Ishikawa (cell line): ENCODE measurements around the gene PHC1.

Source experiments
- CEBPB ChIP-seq: IDR thresholded peaks from 2 replicates; pipeline ENCODE4 v1.6.1; 2012
- CREB1 ChIP-seq: IDR thresholded peaks from 2 replicates; pipeline ENCODE4 v1.6.1; 2012; ENCODE audit warnings: low read depth
- EP300 ChIP-seq: IDR thresholded peaks from 2 replicates; pipeline ENCODE4 v1.6.1; 2012; ENCODE audit warnings: borderline replicate concordance
- FOXM1 ChIP-seq: IDR thresholded peaks from 2 replicates; pipeline ENCODE4 v1.6.1; 2012; ENCODE audit warnings: low read depth, borderline replicate concordance
- NFIC ChIP-seq: IDR thresholded peaks from 2 replicates; pipeline ENCODE4 v1.6.1; 2012
- RAD21 ChIP-seq: IDR thresholded peaks from 2 replicates; pipeline ENCODE4 v1.6.1; 2012; ENCODE audit warnings: low read depth
- TAF1 ChIP-seq: IDR thresholded peaks from 2 replicates; pipeline ENCODE4 v1.6.1; 2012; ENCODE audit warnings: low read depth, mild to moderate bottlenecking
- TCF12 ChIP-seq: IDR thresholded peaks from 2 replicates; pipeline ENCODE4 v1.6.1; 2012; ENCODE audit warnings: low read depth
- TEAD4 ChIP-seq: IDR thresholded peaks from 2 replicates; pipeline ENCODE4 v1.6.1; 2012
- USF1 ChIP-seq: IDR thresholded peaks from 2 replicates; pipeline ENCODE4 v1.6.1; 2012
- YY1 ChIP-seq: IDR thresholded peaks from 2 replicates; pipeline ENCODE4 v1.6.1; 2012; ENCODE audit warnings: low read depth
- ZBTB7A ChIP-seq: IDR thresholded peaks from 2 replicates; pipeline ENCODE4 v1.6.1; 2012; ENCODE audit warnings: low read depth
- TF ChIP-seq, protein P1 (sequence below): IDR thresholded peaks from 2 replicates; pipeline ENCODE4 v1.6.1; 2012
- TF ChIP-seq, protein P2 (sequence below): IDR thresholded peaks from 2 replicates; pipeline ENCODE4 v1.6.1; 2012; ENCODE audit warnings: low read depth, mild to moderate bottlenecking

- TF ChIP-seq TAF1 (no peak), RAD21 (no peak), EP300 (no peak), YY1 (no peak), CEBPB (no peak), TEAD4 (no peak), USF1 (no peak), NFIC (no peak), FOXM1 (no peak), CREB1 (no peak), TCF12 (no peak), ZBTB7A (no peak)
- TF ChIP-seq, protein P1, sequence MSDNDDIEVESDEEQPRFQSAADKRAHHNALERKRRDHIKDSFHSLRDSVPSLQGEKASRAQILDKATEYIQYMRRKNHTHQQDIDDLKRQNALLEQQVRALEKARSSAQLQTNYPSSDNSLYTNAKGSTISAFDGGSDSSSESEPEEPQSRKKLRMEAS: no peak
- TF ChIP-seq, protein P2, sequence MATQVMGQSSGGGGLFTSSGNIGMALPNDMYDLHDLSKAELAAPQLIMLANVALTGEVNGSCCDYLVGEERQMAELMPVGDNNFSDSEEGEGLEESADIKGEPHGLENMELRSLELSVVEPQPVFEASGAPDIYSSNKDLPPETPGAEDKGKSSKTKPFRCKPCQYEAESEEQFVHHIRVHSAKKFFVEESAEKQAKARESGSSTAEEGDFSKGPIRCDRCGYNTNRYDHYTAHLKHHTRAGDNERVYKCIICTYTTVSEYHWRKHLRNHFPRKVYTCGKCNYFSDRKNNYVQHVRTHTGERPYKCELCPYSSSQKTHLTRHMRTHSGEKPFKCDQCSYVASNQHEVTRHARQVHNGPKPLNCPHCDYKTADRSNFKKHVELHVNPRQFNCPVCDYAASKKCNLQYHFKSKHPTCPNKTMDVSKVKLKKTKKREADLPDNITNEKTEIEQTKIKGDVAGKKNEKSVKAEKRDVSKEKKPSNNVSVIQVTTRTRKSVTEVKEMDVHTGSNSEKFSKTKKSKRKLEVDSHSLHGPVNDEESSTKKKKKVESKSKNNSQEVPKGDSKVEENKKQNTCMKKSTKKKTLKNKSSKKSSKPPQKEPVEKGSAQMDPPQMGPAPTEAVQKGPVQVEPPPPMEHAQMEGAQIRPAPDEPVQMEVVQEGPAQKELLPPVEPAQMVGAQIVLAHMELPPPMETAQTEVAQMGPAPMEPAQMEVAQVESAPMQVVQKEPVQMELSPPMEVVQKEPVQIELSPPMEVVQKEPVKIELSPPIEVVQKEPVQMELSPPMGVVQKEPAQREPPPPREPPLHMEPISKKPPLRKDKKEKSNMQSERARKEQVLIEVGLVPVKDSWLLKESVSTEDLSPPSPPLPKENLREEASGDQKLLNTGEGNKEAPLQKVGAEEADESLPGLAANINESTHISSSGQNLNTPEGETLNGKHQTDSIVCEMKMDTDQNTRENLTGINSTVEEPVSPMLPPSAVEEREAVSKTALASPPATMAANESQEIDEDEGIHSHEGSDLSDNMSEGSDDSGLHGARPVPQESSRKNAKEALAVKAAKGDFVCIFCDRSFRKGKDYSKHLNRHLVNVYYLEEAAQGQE: no peak
Measured at GRCh38 chr12:8987163-8987562, 72.9 kb downstream of the PHC1 start.
